Psoas muscle (tissue), 8 donors: Measurements from ENCODE around the gene DPYSL5. TPM values are rescaled to one million over a fixed set of nuclear protein-coding genes. Genes with fewer than 3 reads are reported as not detected.

Experiments used
- ATAC-seq, 4 donors: fragments of 200-7000 bp; cut with Tn5 transposase; one replicate each; pipeline ENCODE4 v1.9.1; 2020; ENCODE audit warnings: moderate library complexity in 3 of 4, mild to moderate bottlenecking in 2 of 4
- DNase-seq, 2 donors: peaks; one replicate each; pipeline ENCODE4 v3.0.0-alpha.2; 2020
- H3K27ac ChIP-seq: fragments of 200-600 bp; one replicate; pipeline ENCODE4 v1.8.0; 2022
- H3K27me3 ChIP-seq, 3 donors: fragments of 200-600 bp in 1 of 3; one replicate each; pipeline versions ENCODE4 v1.6.1 to v1.8.0; 2013 to 2022; ENCODE audit warnings: low read length in 2 of 3, mild to moderate bottlenecking in 2 of 3, moderate library complexity in 1 of 3; ENCODE audit not compliant: insufficient read depth in 3 of 3
- H3K36me3 ChIP-seq, 2 donors: fragments of 200-600 bp in 1 of 2; one replicate each; pipeline versions ENCODE4 v1.6.1 to v1.8.0; 2013 to 2022; ENCODE audit warnings: low read depth in 1 of 2, mild to moderate bottlenecking in 1 of 2, moderate library complexity in 1 of 2; ENCODE audit not compliant: insufficient read depth in 1 of 2
- H3K4me1 ChIP-seq: fragments of 200-600 bp; one replicate; pipeline ENCODE4 v1.8.0; 2022
- H3K4me3 ChIP-seq: fragments of 200-600 bp; one replicate; pipeline ENCODE4 v1.8.0; 2022; ENCODE audit warnings: mild to moderate bottlenecking
- H3K9me3 ChIP-seq: fragments of 200-600 bp; one replicate; pipeline ENCODE4 v1.8.0; 2022
- CTCF ChIP-seq: fragments of 200-600 bp; IDR thresholded peaks from one replicate; pipeline ENCODE4 v1.8.0; 2022; ENCODE audit warnings: antibody characterized with exemption
- WGBS, 3 donors: extraction: QIAGEN DNeasy Blood & Tissue Kit; methylation state at CpG; one replicate each; pipeline versions ENCODE4 v1.1.6 to v1.1.7; 2013; 5-methylcytosine and 5-hydroxymethylcytosine counted together
- intact Hi-C, 2 donors: fragments of 100-400 bp; cut with DNase I; formaldehyde crosslinking; loops; one replicate each; pipeline versions ENCODE4 v1.11.0 to v1.14.2; 2022
- polyA plus RNA-seq, 3 donors: library from polyadenylated mRNA; stranded (reverse); fragments of 200-250 nt; gene quantifications; one replicate each; pipeline ENCODE4 v1.2.3, GENCODE V29; 2013
- total RNA-seq, 4 donors: library from RNA; stranded (reverse); fragmentation: NEBNext Ultra II Directional in 2 of 4; extraction: Animal tissue kit (Norgen Biotek cat#: 25700) in 2 of 4; gene quantifications; one replicate each; pipeline versions ENCODE4 v1.2.1 to v1.2.4, GENCODE V29; 2021 to 2023
- donor health status: healthy with polysubstance abuse.
- donor health status: DM: no; HTN: no; CAD: no; lungs with moderate emphysema.
- donor health status: Bipolar disorder and iron deficiency.
- donor health status: healthy.
- donor health status: DM: yes; HTN: yes; CAD: no.
- donor health status: DM: no; HTN: no; CAD: no.
- donor health status: DM: no; HTN: no; CAD: no.
- donor health status: DM: yes; HTN: yes; CAD: no.

The DPYSL5 gene
- total and polyA plus RNA-seq, 7 donors, result 0.03 to 0.39 (median 0.08) TPM; not detected in 3

GRCh38 chr2:26838121-26838906 is 9.6 kb upstream of the DPYSL5 start:
- TF ChIP-seq CTCF, result no peak
- no peak for DNase-seq
- H3K27me3 ChIP-seq, result peaks cover 0 to 42% (median 0%) of the 10 kb centered on the region in 3 donors
- ATAC-seq, result no peak
- no peak overlapping the region for H3K4me3 ChIP-seq
- WGBS, 3 donors, result 49 to 53% (median 51%) methylated on average over 6 of the region's 6 CpGs
- H3K36me3 ChIP-seq, result no peaks in the 10 kb centered on the region
- H3K4me1 ChIP-seq, result no peaks in the 10 kb centered on the region
- intact Hi-C loops, result no loop called here
- H3K27ac ChIP-seq, result no peak overlapping the region
- H3K9me3 ChIP-seq, result no peaks in the 10 kb centered on the region

GRCh38 chr2:26840937-26841610 is 6.9 kb upstream of the DPYSL5 start:
- WGBS, 3 donors, result 75 to 83% (median 75%) methylated on average over 4 of the region's 4 CpGs
- intact Hi-C loops, result loop anchor here in 1 of 2 donors (10.0 kb wide), 1 partner anchor 174 kb away; no protein-coding TSS in a partner anchor
- TF ChIP-seq CTCF, result no peak
- ATAC-seq, result no peak
- peaks cover 0 to 49% (median 3%) of the 10 kb centered on the region in 3 donors for H3K27me3 ChIP-seq
- DNase-seq, result no peak
- no peaks in the 10 kb centered on the region for H3K9me3 ChIP-seq
- no peak overlapping the region for H3K4me3 ChIP-seq
- H3K4me1 ChIP-seq, result no peaks in the 10 kb centered on the region
- H3K36me3 ChIP-seq, result no peaks in the 10 kb centered on the region
- no peak overlapping the region for H3K27ac ChIP-seq

GRCh38 chr2:26843041-26843440 is 4.9 kb upstream of the DPYSL5 start:
- Histone ChIP-seq H3K27me3 (peaks cover 0 to 67% (median 15%) of the 10 kb centered on the region in 3 donors), H3K4me1 (peaks cover 8% of the 10 kb centered on the region), H3K27ac (no peak overlapping the region), H3K4me3 (no peak overlapping the region), H3K36me3 (no peaks in the 10 kb centered on the region), H3K9me3 (no peaks in the 10 kb centered on the region)
- DNase-seq, result no peak
- TF ChIP-seq CTCF, result no peak
- ATAC-seq, result no peak
- WGBS, 3 donors, result 35 to 45% (median 39%) methylated on average over 4 of the region's 4 CpGs
- intact Hi-C loops, result loop anchor here in 1 of 2 donors (10.0 kb wide), 1 partner anchor 172 kb away; no protein-coding TSS in a partner anchor

- WGBS, 3 donors, result 34 to 40% (median 35%) methylated on average over 8 of the region's 8 CpGs
- H3K36me3 ChIP-seq, result no peaks in the 10 kb centered on the region
- intact Hi-C loops, result loop anchor here (5.0 to 10.0 kb wide), 3 partner anchors 77 to 172 kb away; no protein-coding TSS in a partner anchor
- DNase-seq, result no peak
- H3K9me3 ChIP-seq, result no peaks in the 10 kb centered on the region
- no peak overlapping the region for H3K4me3 ChIP-seq
- ATAC-seq, result no peak
- H3K4me1 ChIP-seq, result peaks cover 18% of the 10 kb centered on the region
- peaks cover 0 to 81% (median 34%) of the 10 kb centered on the region in 3 donors for H3K27me3 ChIP-seq
- no peak overlapping the region for H3K27ac ChIP-seq
- no peak for TF ChIP-seq CTCF
Measured at GRCh38 chr2:26845021-26845420, 2.9 kb upstream of the DPYSL5 start.
